ENCODE results near the gene BSDC1. TPM values are rescaled to one million over a fixed set of nuclear protein-coding genes. Genes with fewer than 3 reads are reported as not detected.
"Not testable (repeated sequence)": the region's sequence is repeated elsewhere in the genome, so short reads cannot be mapped to it uniquely, and the experiment has no call there.

Gene BSDC1
- total RNA-seq, 1 donor from 2014 or later = 39.5 TPM

GRCh38 chr1:32356478-32356877 is 37.8 kb downstream of the BSDC1 start:
- no peak for ATAC-seq

- not testable (repeated sequence) for ATAC-seq
These were observed 38.5 kb downstream of the BSDC1 start for GRCh38 chr1:32355778-32356177.

GRCh38 chr1:32353886-32354570 is 40.2 kb downstream of the BSDC1 start:
- ATAC-seq = no peak

- ATAC-seq = no peak
These were observed 40.8 kb downstream of the BSDC1 start for GRCh38 chr1:32353431-32353830.

- no peak for ATAC-seq
These were observed 41.3 kb downstream of the BSDC1 start for GRCh38 chr1:32352831-32353383.

GRCh38 chr1:32352239-32352745 is 41.9 kb downstream of the BSDC1 start:
- ATAC-seq = no peak

GRCh38 chr1:32351399-32352238 is 42.6 kb downstream of the BSDC1 start:
- peak; percentile 95 for ATAC-seq

GRCh38 chr1:32350785-32351398 is 43.3 kb downstream of the BSDC1 start:
- ATAC-seq = peak; percentile 79

GRCh38 chr1:32349211-32349708 is 45.0 kb downstream of the BSDC1 start:
- ATAC-seq = no peak

GRCh38 chr1:32346532-32347157 is 47.6 kb downstream of the BSDC1 start:
- no peak for ATAC-seq

GRCh38 chr1:32345289-32345827 is 48.9 kb downstream of the BSDC1 start:
- ATAC-seq = no peak

- ATAC-seq = no peak
These were observed 51.5 kb downstream of the BSDC1 start for GRCh38 chr1:32342704-32343103.

GRCh38 chr1:32341971-32342370 is 52.3 kb downstream of the BSDC1 start:
- ATAC-seq = peak; percentile 22

GRCh38 chr1:32341186-32341757 is 53.0 kb downstream of the BSDC1 start:
- ATAC-seq = no peak

- ATAC-seq = peak; percentile 27
These were observed 54.8 kb downstream of the BSDC1 start for GRCh38 chr1:32339363-32339978.

- no peak for ATAC-seq
These were observed 55.5 kb downstream of the BSDC1 start for GRCh38 chr1:32338637-32339145.

GRCh38 chr1:32337855-32338636 is 56.2 kb downstream of the BSDC1 start:
- ATAC-seq = no peak

GRCh38 chr1:32336963-32337675 is 57.1 kb downstream of the BSDC1 start:
- peak; percentile 7 for ATAC-seq

GRCh38 chr1:32336591-32336932 is 57.7 kb downstream of the BSDC1 start:
- ATAC-seq = no peak

Measured in esophagus mucosa (tissue), 1 donor.